ENCODE results near the gene KLHL30. TPM values are rescaled to one million over a fixed set of nuclear protein-coding genes. Genes with fewer than 3 reads are reported as not detected.

Gene KLHL30
- total RNA-seq, 2 experiments from 2014 or later = not detected

DNA sequence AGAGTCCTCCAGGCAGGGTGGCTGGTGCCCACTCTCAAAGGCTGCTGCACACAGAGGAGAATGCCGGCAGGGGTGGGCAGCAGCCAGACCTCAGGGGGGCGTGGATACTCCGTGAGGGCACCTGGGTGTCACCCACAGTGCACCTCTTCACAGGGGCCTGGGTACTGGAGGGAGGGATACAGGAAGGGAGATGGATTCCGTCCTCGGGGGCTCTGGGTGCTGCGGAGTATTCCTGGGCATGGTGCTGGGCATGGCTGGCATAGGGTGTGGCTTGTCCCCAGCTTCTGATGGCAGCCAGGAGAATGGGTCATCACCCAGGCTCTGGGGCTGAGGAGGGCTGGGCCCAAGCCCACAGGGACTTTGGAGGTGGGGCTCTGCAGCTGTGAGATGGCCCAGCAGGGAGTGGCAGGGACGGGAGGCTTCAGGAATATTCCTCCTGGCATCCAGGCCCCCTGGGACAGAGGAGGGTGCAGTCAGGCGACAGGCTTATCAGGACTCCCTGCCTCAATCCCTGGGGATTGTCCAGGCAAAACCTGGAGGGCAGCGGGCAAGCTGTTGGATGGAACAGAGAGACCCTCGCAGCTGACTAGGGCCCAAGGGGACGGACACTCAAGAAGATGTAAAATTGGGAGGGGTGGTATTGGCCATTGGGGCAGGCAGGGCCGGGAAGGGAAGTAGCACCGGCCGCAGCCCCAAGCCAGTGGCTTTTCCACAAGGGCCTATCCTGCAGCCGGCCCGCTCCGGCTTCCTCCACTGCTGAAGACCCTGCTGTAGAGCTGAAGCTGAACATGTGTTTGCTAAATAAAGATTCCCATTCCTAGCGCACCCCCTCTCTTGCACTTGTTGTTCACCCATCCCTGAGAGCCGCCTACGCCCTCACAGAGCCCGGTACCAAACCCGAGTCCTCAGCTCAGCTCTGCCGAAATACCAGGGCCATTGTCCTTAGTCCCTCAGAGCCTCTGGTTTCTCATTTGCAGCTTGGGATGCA, 5.7 kb upstream of the KLHL30 start:
- no peaks in the 10 kb centered on the region for H3K4me1 Mint-ChIP-seq (ENCODE audit: low read depth)
- H3K9me3 Mint-ChIP-seq = no peaks in the 10 kb centered on the region
- no peaks in the 10 kb centered on the region for H3K36me3 Mint-ChIP-seq (ENCODE audit: low read depth)
- no peak overlapping the region for H3K4me3 Mint-ChIP-seq
- CTCF ChIA-PET = no interaction called here
- H3K27me3 Mint-ChIP-seq (ENCODE audit: low read depth) = no peaks in the 10 kb centered on the region
- intact Hi-C loops (cut with micrococcal nuclease) = no loop called here
- DNase-seq = no peak
- H3K27ac Mint-ChIP-seq = no peak overlapping the region

DNA sequence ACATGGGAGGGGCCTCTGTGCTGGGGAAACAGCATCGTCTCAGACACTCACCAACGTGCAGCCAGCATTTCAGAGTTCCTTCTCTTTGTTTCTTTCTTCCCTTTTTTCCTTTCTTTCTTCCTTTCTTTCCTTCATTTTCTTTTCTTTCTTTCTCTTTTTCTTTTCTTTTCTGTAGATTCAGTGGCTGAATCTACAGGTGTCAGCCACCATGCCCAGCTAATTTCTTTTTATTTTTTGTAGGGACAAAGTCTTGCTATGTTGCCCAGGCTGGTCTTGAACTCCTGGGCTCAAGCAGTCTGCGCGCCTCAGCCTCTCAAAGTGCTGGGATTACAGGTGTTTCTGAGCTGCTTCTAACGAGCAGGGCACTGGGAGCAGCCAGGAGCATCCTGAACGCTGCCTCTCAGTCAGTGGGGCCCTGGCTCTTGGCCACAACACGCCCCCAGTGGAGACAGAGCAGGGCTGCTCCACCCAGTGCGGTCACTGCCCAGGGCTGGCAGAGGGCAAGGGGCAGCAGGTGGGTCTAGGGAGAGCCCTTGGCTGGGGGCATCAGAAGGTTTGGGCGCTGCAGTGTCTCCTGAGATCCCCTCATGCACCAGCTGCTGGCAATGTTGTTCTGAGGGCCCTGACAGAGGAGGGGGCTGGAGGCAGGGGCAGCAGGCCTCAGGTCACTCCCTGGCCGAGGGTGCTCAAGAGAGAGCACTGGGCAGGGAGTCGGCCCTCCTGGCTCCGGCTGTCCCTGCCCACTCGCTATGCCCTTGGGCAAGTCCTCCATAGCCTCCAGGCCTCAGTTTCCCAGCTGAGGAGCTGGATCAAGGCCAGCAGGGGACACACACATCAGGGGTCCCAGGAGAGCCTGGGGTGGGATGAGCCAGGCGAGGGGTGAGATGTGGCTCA, 4.7 kb upstream of the KLHL30 start:
- Mint-ChIP-seq H3K4me1 (ENCODE audit: low read depth) (no peaks in the 10 kb centered on the region), H3K4me3 (no peak overlapping the region), H3K9me3 (no peaks in the 10 kb centered on the region), H3K36me3 (ENCODE audit: low read depth) (no peaks in the 10 kb centered on the region), H3K27ac (no peak overlapping the region), H3K27me3 (ENCODE audit: low read depth) (no peaks in the 10 kb centered on the region)
- CTCF ChIA-PET = no interaction called here
- DNase-seq = no peak
- intact Hi-C loops (cut with micrococcal nuclease) = no loop called here

DNA sequence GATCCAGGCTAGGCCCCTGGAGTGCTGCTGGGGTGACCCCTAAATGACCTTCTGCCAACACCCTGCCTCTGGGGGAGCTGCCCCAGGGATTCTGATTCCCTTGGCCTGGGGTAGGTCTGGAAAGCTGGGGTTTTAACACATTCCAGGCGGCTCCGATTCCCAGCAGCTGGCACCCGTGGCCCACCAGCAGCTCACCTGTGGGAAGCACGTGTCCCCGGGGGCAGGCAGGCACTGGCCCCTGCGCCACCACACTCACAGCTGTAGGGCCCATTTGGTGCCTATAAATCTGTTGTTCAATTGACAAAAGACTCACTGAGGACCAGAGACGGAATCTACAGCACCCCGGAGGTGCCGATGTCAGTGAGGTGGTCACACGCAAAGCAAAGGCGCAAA, 4.1 kb upstream of the KLHL30 start:
- CTCF ChIA-PET = no interaction called here
- Mint-ChIP-seq H3K27me3 (ENCODE audit: low read depth) (no peaks in the 10 kb centered on the region), H3K4me3 (no peak overlapping the region), H3K36me3 (ENCODE audit: low read depth) (no peaks in the 10 kb centered on the region), H3K27ac (no peak overlapping the region), H3K4me1 (ENCODE audit: low read depth) (no peaks in the 10 kb centered on the region), H3K9me3 (no peaks in the 10 kb centered on the region)
- intact Hi-C loops (cut with micrococcal nuclease) = no loop called here
- no peak for DNase-seq

DNA sequence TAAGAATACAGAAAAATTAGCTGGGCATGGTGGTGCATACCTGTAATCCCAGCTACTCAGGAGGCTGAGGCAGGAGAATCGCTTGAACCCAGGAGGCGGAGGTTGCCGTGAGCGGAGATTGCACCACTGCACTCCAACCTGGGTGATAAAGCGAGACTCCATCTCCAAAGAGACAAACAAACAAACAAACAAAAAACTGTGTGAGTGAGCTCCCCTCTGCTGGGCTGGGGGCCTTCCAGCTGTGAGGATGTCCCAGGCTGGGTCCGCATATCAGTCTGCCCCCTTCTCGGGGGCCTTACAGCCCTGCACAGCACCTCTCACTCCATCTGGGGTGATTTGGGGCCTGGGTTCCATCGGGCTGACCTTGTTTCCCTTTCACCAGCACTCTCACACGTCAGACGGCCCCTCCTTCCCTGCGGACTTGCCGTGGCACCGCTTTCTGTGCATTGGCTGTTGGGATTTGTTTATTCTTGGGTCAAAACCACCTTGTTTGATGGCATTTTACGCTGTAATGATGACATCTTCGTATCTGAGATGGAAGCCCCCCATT, 2.8 kb upstream of the KLHL30 start:
- H3K4me1 Mint-ChIP-seq (ENCODE audit: low read depth) = no peaks in the 10 kb centered on the region
- CTCF ChIA-PET = no interaction called here
- intact Hi-C loops (cut with micrococcal nuclease) = no loop called here

DNA sequence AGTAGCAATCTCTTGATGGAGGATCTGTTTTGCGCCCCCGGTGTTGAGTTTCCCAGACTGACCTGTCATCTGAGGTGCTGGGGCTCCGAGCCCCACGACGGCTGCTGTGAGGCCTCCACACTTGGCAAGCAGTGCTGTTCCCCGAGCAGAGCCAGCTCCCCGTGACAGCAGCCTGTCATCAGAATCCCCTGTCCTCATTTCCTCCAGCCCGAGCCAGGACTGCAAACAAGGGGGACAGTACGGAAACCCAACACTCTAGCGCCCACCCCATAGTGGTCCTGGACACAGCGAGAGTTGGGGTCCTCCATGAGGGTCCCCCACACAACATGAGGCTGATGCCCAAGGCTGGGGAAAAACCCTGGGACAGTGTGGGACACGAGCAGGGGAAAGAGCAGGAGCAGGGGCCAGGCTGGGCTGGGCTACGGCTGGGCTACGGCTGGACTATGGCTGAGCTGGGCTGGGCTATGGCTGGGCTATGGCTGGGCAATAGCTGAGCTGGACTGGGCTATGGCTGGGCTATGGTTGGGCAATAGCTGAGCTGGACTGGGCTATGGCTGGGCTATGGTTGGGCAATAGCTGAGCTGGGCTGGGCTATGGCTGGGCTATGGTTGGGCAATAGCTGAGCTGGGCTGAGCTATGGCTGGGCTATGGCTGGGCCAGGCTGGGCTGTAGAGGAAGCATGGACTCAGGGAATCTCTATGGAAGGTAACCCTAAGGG, 1.5 kb upstream of the KLHL30 start:
- H3K27me3 Mint-ChIP-seq (ENCODE audit: low read depth) = no peaks in the 10 kb centered on the region
- no peak for DNase-seq
- H3K4me3 Mint-ChIP-seq = no peak overlapping the region
- no peaks in the 10 kb centered on the region for H3K9me3 Mint-ChIP-seq
- peaks cover 5% of the 10 kb centered on the region for H3K4me1 Mint-ChIP-seq (ENCODE audit: low read depth)
- intact Hi-C loops (cut with micrococcal nuclease) = no loop called here
- no peak overlapping the region for H3K27ac Mint-ChIP-seq
- no peaks in the 10 kb centered on the region for H3K36me3 Mint-ChIP-seq (ENCODE audit: low read depth)
- CTCF ChIA-PET = no interaction called here

More for the DNA sequence above, 2.8 kb upstream of the KLHL30 start:
- Mint-ChIP-seq H3K4me3 (no peak overlapping the region), H3K27ac (no peak overlapping the region), H3K9me3 (no peaks in the 10 kb centered on the region), H3K36me3 (ENCODE audit: low read depth) (no peaks in the 10 kb centered on the region), H3K27me3 (ENCODE audit: low read depth) (no peaks in the 10 kb centered on the region)
- DNase-seq = no peak

DNA sequence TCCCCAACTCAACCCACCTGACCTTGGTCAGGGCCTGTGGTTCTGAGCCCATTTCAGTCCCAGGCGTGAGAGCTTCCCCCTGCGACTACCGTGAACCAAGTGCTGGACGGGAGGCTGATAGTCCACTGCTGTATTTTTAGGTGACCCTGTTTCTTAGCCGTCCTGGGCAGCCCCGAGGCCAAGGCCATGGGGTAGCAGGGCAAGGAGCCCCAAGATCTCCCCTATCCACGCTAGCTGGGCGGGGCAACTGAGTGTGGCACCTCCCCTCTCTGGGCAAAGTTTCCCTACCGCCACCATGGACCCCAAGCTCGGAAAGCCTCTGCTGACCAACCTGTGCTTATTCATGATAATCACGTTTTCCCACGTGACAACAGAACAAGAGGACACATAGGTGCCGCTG, 583 bp upstream of the KLHL30 start:
- Mint-ChIP-seq H3K4me3 (no peak overlapping the region), H3K4me1 (ENCODE audit: low read depth) (peaks cover 6% of the 10 kb centered on the region), H3K36me3 (ENCODE audit: low read depth) (no peaks in the 10 kb centered on the region), H3K9me3 (no peaks in the 10 kb centered on the region), H3K27me3 (ENCODE audit: low read depth) (no peaks in the 10 kb centered on the region), H3K27ac (no peak overlapping the region)
- intact Hi-C loops (cut with micrococcal nuclease) = no loop called here
- DNase-seq = no peak
- CTCF ChIA-PET = interaction anchor here (0.6 to 1.4 kb wide), 2 partner anchors 13 to 61 kb away, joined by 3 to 4 read pairs; no protein-coding TSS in a partner anchor

DNA sequence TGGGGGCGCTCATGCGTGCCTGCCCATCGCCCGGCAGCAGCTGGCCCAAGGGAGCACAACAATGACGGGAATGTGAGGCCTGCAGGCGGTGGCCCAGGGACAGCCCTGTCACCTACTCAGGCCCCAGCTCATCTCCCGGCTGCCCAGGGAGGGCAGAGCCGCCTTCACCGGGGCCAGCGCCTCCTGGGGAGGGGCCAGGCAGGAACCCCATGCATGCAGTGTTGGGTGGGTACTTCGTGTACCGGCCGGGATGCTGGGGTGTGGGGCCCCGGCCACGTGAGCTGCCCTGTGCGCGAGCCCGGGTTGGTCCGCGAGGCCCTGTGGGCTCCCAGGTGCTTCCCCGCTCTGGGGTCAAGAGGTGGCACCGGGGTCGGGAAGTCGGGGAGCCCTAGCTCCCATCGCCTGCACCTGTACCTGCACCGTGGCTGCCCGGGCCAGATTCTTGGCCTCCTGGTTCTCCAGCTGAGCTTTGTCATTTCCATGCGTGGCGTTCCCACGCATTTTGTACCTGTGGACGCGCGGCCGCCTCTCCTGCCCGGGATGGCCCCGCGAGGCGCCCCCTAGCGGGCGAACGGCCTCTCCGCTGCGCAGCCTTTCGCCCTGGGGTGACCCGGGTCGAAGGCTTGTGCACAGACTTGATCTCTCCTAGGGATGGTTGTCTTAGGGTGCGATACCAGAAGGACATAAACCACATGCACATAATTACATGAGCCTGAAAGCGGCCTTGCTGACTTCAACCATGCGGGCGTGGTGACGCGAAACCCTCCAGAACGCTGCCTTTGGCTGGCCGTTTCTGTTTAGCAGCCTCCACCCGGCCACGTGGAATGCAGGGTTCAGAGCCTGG, 950 bp downstream of the KLHL30 start:
- Mint-ChIP-seq H3K27me3 (ENCODE audit: low read depth) (no peaks in the 10 kb centered on the region), H3K4me3 (no peak overlapping the region), H3K27ac (no peak overlapping the region), H3K9me3 (no peaks in the 10 kb centered on the region), H3K4me1 (ENCODE audit: low read depth) (peaks cover 6% of the 10 kb centered on the region), H3K36me3 (ENCODE audit: low read depth) (no peaks in the 10 kb centered on the region)
- DNase-seq = peak; percentile 22
- intact Hi-C loops (cut with micrococcal nuclease) = loop anchor here (1.0 kb wide), 1 partner anchor 171 kb away; no protein-coding TSS in a partner anchor
- CTCF ChIA-PET = interaction anchor here (0.6 to 1.6 kb wide), 11 partner anchors 10 to 414 kb away, joined by 3 to 7 read pairs (median 4); no protein-coding TSS in a partner anchor

DNA sequence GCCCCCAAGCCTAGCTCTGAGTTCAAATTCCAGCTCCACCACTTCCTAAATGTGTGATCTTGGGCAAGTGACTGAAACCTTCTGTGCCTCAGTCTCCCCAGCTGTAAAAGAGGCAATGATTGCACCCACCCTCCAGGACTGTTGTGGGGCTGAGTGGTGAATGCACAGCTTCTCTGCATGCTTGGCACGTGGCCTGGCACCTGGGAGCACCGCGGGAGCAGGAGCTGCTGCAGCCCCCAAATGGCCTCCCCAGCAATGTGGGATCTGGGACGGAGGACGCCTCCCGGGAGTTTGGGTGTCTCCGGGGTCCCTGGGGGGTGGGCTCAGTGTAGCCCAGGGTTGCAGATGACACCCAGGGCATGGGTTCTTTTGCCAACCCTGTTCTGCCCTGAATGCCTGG, 1.6 kb downstream of the KLHL30 start:
- Mint-ChIP-seq H3K4me3 (no peak overlapping the region), H3K36me3 (ENCODE audit: low read depth) (no peaks in the 10 kb centered on the region), H3K4me1 (ENCODE audit: low read depth) (peaks cover 6% of the 10 kb centered on the region), H3K27me3 (ENCODE audit: low read depth) (no peaks in the 10 kb centered on the region), H3K9me3 (no peaks in the 10 kb centered on the region), H3K27ac (no peak overlapping the region)
- CTCF ChIA-PET = interaction anchor here (0.6 to 1.6 kb wide), 7 partner anchors 10 to 413 kb away, joined by 3 to 7 read pairs (median 4); no protein-coding TSS in a partner anchor
- intact Hi-C loops (cut with micrococcal nuclease) = no loop called here
- no peak for DNase-seq

DNA sequence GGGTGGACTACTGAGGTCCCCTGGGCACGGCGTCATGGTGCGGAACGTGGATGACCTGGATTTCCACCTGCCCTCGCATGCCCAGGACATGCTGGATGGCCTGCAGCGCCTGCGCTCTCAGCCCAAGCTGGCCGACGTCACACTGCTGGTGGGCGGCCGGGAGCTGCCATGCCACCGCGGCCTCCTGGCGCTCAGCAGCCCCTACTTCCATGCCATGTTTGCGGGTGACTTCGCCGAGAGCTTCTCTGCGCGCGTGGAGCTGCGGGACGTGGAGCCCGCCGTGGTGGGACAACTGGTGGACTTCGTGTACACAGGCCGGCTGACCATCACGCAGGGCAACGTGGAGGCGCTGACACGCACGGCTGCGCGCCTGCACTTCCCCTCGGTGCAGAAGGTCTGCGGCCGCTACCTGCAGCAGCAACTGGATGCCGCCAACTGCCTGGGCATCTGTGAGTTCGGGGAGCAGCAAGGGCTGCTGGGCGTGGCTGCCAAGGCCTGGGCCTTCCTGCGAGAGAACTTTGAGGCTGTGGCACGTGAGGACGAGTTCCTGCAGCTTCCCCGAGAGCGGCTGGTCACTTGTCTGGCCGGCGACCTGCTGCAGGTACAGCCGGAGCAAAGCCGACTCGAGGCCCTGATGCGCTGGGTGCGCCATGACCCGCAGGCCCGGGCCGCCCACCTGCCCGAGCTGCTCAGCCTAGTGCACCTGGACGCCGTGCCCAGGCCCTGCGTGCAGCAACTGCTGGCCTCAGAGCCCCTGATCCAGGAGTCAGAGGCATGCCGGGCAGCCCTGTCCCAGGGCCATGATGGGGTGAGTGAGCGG, 2.5 kb downstream of the KLHL30 start:
- no peaks in the 10 kb centered on the region for H3K9me3 Mint-ChIP-seq
- no peak overlapping the region for H3K4me3 Mint-ChIP-seq
- intact Hi-C loops (cut with micrococcal nuclease) = no loop called here
- CTCF ChIA-PET = interaction anchor here (1.3 to 1.6 kb wide), 3 partner anchors 32 to 218 kb away, joined by 3 to 4 read pairs (median 4); no protein-coding TSS in a partner anchor
- DNase-seq = no peak
- H3K27ac Mint-ChIP-seq = no peak overlapping the region
- H3K36me3 Mint-ChIP-seq (ENCODE audit: low read depth) = no peaks in the 10 kb centered on the region
- H3K27me3 Mint-ChIP-seq (ENCODE audit: low read depth) = no peaks in the 10 kb centered on the region
- H3K4me1 Mint-ChIP-seq (ENCODE audit: low read depth) = peaks cover 6% of the 10 kb centered on the region

DNA sequence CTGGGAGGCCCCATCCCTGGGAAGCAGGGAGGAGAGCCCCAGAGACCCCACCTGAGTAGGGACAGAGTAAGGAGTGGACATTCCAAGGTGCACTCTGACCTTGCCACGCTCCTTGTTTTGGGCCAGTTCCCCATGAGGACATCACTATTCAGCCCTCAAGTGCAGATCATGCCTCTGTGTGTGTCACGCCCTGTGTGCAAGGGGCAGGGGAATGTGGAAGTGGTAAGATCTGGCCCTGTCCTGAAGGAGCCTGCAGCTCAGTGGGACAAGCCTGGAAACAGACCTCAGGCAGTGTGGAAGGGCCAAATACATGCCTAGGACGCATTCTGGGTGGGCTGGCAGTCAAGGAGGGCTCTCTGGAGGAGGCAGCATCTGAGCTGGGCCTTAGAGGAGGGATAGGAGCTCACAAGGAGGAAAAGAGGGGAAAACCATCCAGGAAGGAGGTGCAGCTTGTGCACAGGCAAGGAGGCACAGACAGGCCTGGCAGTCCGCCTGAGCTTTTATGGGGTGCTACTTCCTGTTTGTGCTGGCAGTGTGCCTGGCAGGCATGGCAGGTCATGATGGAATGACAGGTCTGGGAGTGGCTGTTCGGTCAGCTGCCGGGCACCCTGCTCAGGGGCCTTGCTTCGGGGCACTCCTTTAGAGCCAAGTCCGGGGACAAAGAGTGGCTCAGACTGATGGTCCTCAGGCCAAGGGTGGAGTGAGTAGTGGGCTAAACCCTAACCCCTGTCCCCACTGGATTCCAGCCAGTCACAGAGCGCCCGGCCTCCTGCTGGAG, 3.3 kb downstream of the KLHL30 start:
- no peaks in the 10 kb centered on the region for H3K9me3 Mint-ChIP-seq
- H3K27me3 Mint-ChIP-seq (ENCODE audit: low read depth) = no peaks in the 10 kb centered on the region
- intact Hi-C loops (cut with micrococcal nuclease) = no loop called here
- no peak for DNase-seq
- no peak overlapping the region for H3K27ac Mint-ChIP-seq
- H3K36me3 Mint-ChIP-seq (ENCODE audit: low read depth) = no peaks in the 10 kb centered on the region
- peaks cover 6% of the 10 kb centered on the region for H3K4me1 Mint-ChIP-seq (ENCODE audit: low read depth)
- CTCF ChIA-PET = interaction anchor here (0.6 to 1.3 kb wide), 2 partner anchors 12 to 218 kb away, joined by 3 read pairs; no protein-coding TSS in a partner anchor
- no peak overlapping the region for H3K4me3 Mint-ChIP-seq

All from activated naive CD4-positive, alpha-beta T cell treated with anti-CD3 and anti-CD28 coated beads for 36 hours (primary cell).